GM21381 (cell line): Measurements from ENCODE around the gene IGFALS.

Source experiments
- ATAC-seq: cut with Tn5 transposase; IDR thresholded peaks from one replicate; pipeline ENCODE4 v1.9.1; 2021; ENCODE audit warnings: mild to moderate bottlenecking, moderate library complexity; ENCODE audit not compliant: unreplicated experiment

Gene IGFALS

DNA sequence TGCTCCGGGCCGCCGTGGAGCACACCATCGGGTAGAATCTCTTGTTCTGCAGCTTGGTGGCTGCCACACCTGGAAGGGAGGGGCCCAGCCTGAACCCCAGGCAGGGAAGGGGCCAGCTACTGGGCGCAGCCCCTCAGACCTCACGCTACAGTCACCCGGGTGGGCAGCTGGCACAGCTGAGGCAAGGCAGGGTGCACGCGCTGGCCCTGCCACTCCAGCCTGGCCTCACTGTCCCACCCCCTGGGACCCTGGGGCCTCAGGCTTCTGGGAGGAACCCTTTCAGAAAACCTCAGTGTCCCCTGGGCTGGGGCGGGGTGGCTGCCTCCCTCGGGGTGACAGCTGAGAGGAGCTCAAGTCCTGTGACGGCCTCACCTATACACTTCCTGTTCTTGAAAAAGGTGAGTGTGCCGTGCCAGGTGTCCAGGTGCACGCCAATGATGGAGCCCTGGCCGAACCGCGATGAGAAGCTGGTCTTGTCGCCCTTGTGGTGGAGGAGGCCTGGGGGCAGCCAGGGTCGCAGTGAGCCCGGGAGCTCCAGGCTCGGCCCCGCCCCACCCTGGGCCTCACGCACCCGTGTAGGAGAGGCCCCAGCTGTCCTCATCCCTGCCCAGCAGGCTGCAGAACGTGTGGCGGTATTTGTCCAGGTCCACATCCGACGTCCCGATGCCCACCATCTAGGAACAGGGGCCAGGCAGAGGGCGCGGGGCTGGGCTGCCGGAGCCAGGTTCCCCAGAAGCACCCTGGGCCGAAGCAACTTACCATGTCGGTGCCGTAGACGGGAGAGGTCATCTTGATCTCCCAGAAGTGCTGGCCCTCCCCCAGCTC is 15.9 kb downstream of the IGFALS start:
- no peak for ATAC-seq

- no peak for ATAC-seq
Observed at GRCh38 chr16:1776991-1777374, 16.5 kb downstream of the IGFALS start.

DNA sequence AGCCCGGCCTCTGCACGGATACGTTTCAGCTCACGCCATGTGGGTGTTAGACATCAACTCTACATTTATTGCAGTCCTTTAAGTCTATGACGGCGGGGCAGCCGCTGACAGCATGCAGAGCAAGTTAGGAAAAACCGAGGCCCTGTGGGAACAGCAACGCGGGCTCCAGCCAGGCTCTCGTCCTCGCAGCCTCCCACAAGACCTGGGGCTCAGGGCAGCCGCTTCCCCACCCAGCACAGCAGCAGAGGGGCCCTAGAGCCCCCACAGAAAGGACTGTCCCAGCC is 16.9 kb downstream of the IGFALS start:
- ATAC-seq = no peak

GRCh38 chr16:1775846-1776671 is 17.4 kb downstream of the IGFALS start:
- no peak for ATAC-seq

GRCh38 chr16:1775006-1775845 is 18.3 kb downstream of the IGFALS start:
- no peak for ATAC-seq

DNA sequence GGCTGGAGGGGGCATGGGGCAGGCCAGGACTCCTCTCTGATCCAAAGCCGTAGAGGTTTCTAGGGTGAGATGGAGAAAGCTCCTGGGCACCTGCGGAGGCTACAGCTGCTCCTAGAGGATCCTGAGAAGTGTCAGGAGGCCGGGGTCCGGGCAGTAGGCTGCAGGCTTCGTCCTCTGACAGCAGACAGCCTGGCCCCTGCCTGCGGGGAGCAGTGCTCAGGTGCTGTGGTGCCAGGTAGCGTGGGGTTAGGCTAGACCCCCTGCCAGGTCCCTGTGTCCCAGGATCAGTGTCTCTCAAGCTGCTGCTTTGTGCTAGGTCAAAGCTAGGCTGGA is 19.1 kb downstream of the IGFALS start:
- ATAC-seq = no peak

GRCh38 chr16:1773703-1774447 is 19.6 kb downstream of the IGFALS start:
- no peak for ATAC-seq

DNA sequence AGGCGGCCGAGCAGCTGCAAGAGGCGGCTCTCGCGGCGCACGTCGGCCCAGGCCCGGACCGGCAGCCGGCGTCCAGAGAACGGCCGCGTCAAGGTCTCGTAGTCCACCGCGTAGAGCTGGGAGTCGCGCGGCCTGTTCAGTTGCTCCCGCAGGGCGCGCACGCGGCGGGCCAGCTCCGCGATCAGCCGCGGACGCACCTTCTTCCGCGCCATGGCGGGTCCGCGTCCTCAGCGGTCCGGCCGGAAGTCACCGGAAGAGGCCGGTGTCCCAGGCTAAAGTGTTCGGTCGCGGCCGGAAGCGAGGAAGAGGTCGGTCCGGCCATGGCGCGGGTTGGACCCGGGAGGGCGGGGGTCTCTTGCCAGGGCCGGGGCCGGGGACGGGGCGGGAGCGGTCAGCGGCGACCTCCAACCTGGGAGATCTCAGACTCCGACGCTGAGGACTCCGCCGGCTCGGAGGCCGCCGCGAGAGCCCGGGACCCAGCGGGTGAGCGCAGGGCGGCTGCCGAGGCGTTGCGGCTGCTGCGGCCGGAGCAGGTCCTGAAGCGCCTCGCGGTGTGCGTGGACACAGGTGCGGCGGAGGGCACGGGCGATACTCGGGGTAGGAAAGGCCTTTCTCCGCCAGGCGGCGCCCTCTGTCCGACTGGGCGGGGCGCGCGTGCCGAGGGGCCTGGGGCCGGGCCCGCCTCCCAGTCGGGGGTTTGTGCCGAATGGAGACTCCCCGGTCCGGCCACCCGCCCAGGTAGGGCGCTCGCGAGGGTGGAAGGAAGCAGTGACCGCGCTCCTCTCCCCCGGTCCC is 20.4 kb downstream of the IGFALS start, which contains the start of gene MRPS34:
TSS of gene MRPS34 (minus strand) at position 227 of the 795 bp plus-strand sequence. CDS start at position 212, 15 bp downstream.
- peak; percentile 47 for ATAC-seq

GRCh38 chr16:1772362-1772907 is 21.1 kb downstream of the IGFALS start, which contains the start of gene EME2:
Gene EME2 (plus strand): TSS chr16:1772810. CDS start chr16:1773228, 418 bp downstream.
- ATAC-seq = peak; percentile 8

GRCh38 chr16:1771864-1772361 is 21.6 kb downstream of the IGFALS start:
- no peak for ATAC-seq

GRCh38 chr16:1771188-1771863 is 22.2 kb downstream of the IGFALS start, which contains the start of gene NME3:
Gene NME3 (minus strand): TSS chr16:1771543. CDS start chr16:1771534, 9 bp downstream.
- ATAC-seq = peak; percentile 25

- ATAC-seq = no peak
Observed at GRCh38 chr16:1770328-1771187, 22.9 kb downstream of the IGFALS start.

DNA sequence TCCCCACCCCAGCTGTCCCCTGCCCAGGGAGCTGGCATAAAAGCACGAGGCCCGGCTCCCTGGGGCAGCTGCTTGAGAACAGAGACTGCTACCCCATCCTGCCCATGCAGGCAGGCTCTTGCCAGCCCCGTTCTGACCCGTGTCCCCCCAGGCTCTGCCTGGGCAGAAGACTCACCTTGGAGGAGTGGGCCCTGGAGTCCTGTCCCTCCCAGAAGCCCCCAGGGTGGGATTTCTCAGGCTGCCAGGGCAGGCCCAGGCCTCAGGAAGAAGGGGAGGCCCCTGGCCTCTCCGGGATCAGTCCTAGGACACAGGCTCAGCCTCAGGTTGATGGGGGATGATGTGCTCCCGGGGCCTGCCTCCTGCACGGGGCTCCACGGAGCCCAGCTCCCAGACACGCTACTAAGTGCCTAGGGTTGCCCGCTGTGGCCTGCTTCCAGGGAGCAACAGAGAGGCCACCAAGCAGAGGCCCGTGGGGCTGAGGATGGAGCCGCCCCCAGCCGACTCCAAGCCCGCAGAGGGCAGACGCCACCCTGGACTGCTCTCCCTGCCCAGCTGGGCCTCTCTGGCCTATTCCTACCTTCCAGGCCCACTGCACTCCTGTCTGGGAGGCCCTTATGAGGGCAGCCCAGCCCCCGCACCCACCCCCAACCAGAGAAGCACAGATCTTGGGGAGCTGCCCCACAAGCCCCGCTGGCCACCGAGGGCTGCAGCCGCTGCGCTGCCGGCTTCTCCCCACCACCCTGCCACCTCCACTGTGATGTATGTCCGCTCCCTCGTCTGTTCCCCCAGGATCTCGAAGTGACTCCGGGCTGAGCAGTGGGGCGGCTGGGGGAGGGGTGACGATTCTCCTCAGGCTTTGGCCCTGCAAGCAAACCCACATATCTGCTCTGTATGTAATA is 23.9 kb downstream of the IGFALS start:
- ATAC-seq = no peak

GRCh38 chr16:1768767-1769401 is 24.6 kb downstream of the IGFALS start:
- no peak for ATAC-seq

- ATAC-seq = no peak
Observed at GRCh38 chr16:1768061-1768766, 25.3 kb downstream of the IGFALS start.
